ENCODE data around the gene LMX1A. TPM values are rescaled to one million over a fixed set of nuclear protein-coding genes. Genes with fewer than 3 reads are reported as not detected.

Gene LMX1A
- polyA plus RNA-seq, 1 donor (not counting 4 experiments of a cell fraction or from before 2014, with no cell fraction given), result not detected

DNA sequence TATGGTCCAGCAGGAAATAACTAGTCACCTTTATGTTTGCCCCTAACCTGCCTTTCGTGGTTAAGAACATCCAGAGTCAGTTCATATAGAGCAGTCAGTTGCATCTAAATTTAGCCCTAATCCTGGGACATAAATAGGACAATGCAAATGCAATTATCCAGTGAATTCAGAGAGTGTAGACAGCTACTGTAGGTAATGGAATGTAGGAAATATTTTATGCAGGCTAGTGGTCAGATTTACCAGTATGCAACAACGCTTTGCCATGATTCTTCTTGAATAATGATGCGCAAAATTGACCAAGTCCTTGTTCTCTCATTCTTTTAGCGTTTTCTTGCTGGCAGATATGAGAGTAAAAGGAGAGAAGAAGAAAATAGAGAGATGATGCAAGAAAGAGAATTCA lies 165.4 kb downstream of the LMX1A start:
- H3K79me2 ChIP-seq (ENCODE audit: control insufficient read depth, insufficient read depth, low read length), result no peaks in the 10 kb centered on the region
- H3K4me1 ChIP-seq (ENCODE audit: control insufficient read depth, extremely low read depth, insufficient read depth, low read length), result no peaks in the 10 kb centered on the region
- no peak overlapping the region for H3K4me3 ChIP-seq (ENCODE audit: control insufficient read depth in 2 of 3, extremely low read depth in 1 of 3, insufficient read depth in 2 of 3, low read depth in 1 of 3, low read length in 3 of 3)
- DNase-seq (ENCODE audit: low read depth, low spot score) (no peak), FAIRE-seq (no peak)
- H3K27ac ChIP-seq (ENCODE audit: control insufficient read depth, insufficient read depth, low read length), result no peak overlapping the region
- peaks cover 9% of the 10 kb centered on the region for H3K27me3 ChIP-seq (ENCODE audit: control insufficient read depth, extremely low read depth, insufficient read depth, low read length)
- H3K9me3 ChIP-seq (ENCODE audit: control insufficient read depth, low read depth, low read length), result no peaks in the 10 kb centered on the region
- TF ChIP-seq, protein P1, sequence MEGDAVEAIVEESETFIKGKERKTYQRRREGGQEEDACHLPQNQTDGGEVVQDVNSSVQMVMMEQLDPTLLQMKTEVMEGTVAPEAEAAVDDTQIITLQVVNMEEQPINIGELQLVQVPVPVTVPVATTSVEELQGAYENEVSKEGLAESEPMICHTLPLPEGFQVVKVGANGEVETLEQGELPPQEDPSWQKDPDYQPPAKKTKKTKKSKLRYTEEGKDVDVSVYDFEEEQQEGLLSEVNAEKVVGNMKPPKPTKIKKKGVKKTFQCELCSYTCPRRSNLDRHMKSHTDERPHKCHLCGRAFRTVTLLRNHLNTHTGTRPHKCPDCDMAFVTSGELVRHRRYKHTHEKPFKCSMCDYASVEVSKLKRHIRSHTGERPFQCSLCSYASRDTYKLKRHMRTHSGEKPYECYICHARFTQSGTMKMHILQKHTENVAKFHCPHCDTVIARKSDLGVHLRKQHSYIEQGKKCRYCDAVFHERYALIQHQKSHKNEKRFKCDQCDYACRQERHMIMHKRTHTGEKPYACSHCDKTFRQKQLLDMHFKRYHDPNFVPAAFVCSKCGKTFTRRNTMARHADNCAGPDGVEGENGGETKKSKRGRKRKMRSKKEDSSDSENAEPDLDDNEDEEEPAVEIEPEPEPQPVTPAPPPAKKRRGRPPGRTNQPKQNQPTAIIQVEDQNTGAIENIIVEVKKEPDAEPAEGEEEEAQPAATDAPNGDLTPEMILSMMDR (optimal IDR thresholded peaks at IDR 0.05 in 1 of 3, IDR thresholded peaks at IDR 0.05 in 1 of 3, conservative IDR thresholded peaks at IDR 0.05 in 1 of 3; ENCODE audit: extremely low read depth in 1 of 3, insufficient read depth in 2 of 3, low read length in 3 of 3), result no peak
- no peak for TF ChIP-seq EZH2 (IDR thresholded peaks at IDR 0.05; ENCODE audit: low read length)
- H3K9ac ChIP-seq (ENCODE audit: control insufficient read depth, extremely low read depth, insufficient read depth, low read length), result no peak overlapping the region
- H2AFZ ChIP-seq (ENCODE audit: control insufficient read depth, low read length), result no peak overlapping the region
- H3K36me3 ChIP-seq (ENCODE audit: control insufficient read depth in 2 of 2, extremely low read depth in 1 of 2, insufficient read depth in 2 of 2, low read length in 2 of 2), result no peaks in the 10 kb centered on the region
- no peak overlapping the region for H3K4me2 ChIP-seq (ENCODE audit: control insufficient read depth, extremely low read depth, insufficient read depth, low read depth, low read length)
- dilution Hi-C loops (cut with MboI; ENCODE audit: extremely low pct_ligation_motif_present, low sequenced_read_pairs), result no loop called here
- H3K9me1 ChIP-seq (ENCODE audit: control insufficient read depth, extremely low read depth, insufficient read depth, low read length), result no peaks in the 10 kb centered on the region
- H4K20me1 ChIP-seq (ENCODE audit: control insufficient read depth, extremely low read depth, insufficient read depth, low read length), result no peaks in the 10 kb centered on the region

DNA sequence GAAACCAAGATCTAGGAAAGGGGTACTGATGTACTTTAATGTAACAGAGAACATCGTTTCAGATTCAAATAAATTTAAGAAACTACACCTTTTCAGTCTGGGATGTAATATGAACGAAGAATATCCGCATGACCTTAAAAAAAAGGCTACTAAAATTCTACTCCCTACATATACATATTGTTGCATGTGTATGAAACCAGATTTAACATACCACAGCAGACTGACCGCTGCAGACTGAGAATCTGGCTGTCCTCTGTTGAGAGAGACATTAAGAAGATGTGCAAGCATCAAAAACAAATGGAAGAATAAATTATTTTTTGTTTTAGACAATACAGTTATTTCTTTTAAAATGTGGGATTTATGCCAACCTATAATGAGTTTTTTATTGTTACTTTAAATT lies 166.6 kb downstream of the LMX1A start:
- H3K9me3 ChIP-seq (ENCODE audit: control insufficient read depth, low read depth, low read length), result no peaks in the 10 kb centered on the region
- DNase-seq (ENCODE audit: low read depth, low spot score) (no peak), FAIRE-seq (no peak)
- peaks cover 4% of the 10 kb centered on the region for H3K27me3 ChIP-seq (ENCODE audit: control insufficient read depth, extremely low read depth, insufficient read depth, low read length)
- dilution Hi-C loops (cut with MboI; ENCODE audit: extremely low pct_ligation_motif_present, low sequenced_read_pairs), result no loop called here
- H3K9ac ChIP-seq (ENCODE audit: control insufficient read depth, extremely low read depth, insufficient read depth, low read length), result no peak overlapping the region
- H3K27ac ChIP-seq (ENCODE audit: control insufficient read depth, insufficient read depth, low read length), result no peak overlapping the region
- H3K4me2 ChIP-seq (ENCODE audit: control insufficient read depth, extremely low read depth, insufficient read depth, low read depth, low read length), result no peak overlapping the region
- TF ChIP-seq, protein P1 (optimal IDR thresholded peaks at IDR 0.05 in 1 of 3, IDR thresholded peaks at IDR 0.05 in 1 of 3, conservative IDR thresholded peaks at IDR 0.05 in 1 of 3; ENCODE audit: extremely low read depth in 1 of 3, insufficient read depth in 2 of 3, low read length in 3 of 3), result no peak
- no peak for TF ChIP-seq EZH2 (IDR thresholded peaks at IDR 0.05; ENCODE audit: low read length)
- no peak overlapping the region for H2AFZ ChIP-seq (ENCODE audit: control insufficient read depth, low read length)
- no peaks in the 10 kb centered on the region for H3K79me2 ChIP-seq (ENCODE audit: control insufficient read depth, insufficient read depth, low read length)
- H4K20me1 ChIP-seq (ENCODE audit: control insufficient read depth, extremely low read depth, insufficient read depth, low read length), result no peaks in the 10 kb centered on the region
- H3K9me1 ChIP-seq (ENCODE audit: control insufficient read depth, extremely low read depth, insufficient read depth, low read length), result no peaks in the 10 kb centered on the region
- no peak overlapping the region for H3K4me3 ChIP-seq (ENCODE audit: control insufficient read depth in 2 of 3, extremely low read depth in 1 of 3, insufficient read depth in 2 of 3, low read depth in 1 of 3, low read length in 3 of 3)
- no peaks in the 10 kb centered on the region for H3K36me3 ChIP-seq (ENCODE audit: control insufficient read depth in 2 of 2, extremely low read depth in 1 of 2, insufficient read depth in 2 of 2, low read length in 2 of 2)
- no peaks in the 10 kb centered on the region for H3K4me1 ChIP-seq (ENCODE audit: control insufficient read depth, extremely low read depth, insufficient read depth, low read length)

Data from keratinocyte (primary cell).